HepG2 (cell line): ENCODE results near the gene HDGFL2. TPM values are rescaled to one million over a fixed set of nuclear protein-coding genes. Genes with fewer than 3 reads are reported as not detected.

ENCODE experiments used
- ATAC-seq: fragments of 200-7000 bp; cut with Tn5 transposase; 3 replicates; pipeline ENCODE4 v1.9.1; 2020; ENCODE audit warnings: mild to moderate bottlenecking, moderate library complexity
- BruUV-seq: library from RNA; stranded (reverse); fragments of 400-500 nt; replicated peaks from 2 replicates; lab custom pipeline; 2021; lab: Mats Ljungman, UMichigan
- CTCF ChIA-PET: fragments of 300-600 bp; formaldehyde crosslinking; extraction: SDS; loops from one replicate; lab custom pipeline; 2021; ENCODE audit warnings: low total read pairs, inconsistent platforms, low intra/inter-chr PET ratio; lab: Yijun Ruan, JAX
- POLR2A ChIA-PET: fragments of 350-600 bp; sonication (Branson Sonifier 250); formaldehyde crosslinking; loops from one replicate; lab custom pipeline; 2020; ENCODE audit warnings: antibody characterized with exemption, inconsistent platforms; lab: Yijun Ruan, JAX
- DNase-seq: peaks from one replicate; pipeline ENCODE4 v3.0.0-alpha.2; 2015; ENCODE audit warnings: low spot score
- FAIRE-seq: peaks from 3 replicates; lab custom pipeline; 2011; peaks lifted over from hg19 to GRCh38; lab: Jason Lieb, UNC
- H2AFZ ChIP-seq: one replicate; pipeline ENCODE4 v1.6.1; 2011; ENCODE audit warnings: low read length, inconsistent platforms
- H3K27ac ChIP-seq: fragments of 300-600 bp; 3 replicates; pipeline ENCODE4 v1.8.0; 2011; ENCODE audit warnings: mixed run types, mild to moderate bottlenecking, mixed read lengths, low read length, inconsistent platforms; ENCODE audit not compliant: insufficient read depth; ENCODE audit errors: extremely low read length
- H3K27me3 ChIP-seq, 2 experiments: fragments of 200-600 bp in 1 of 2; 2 replicates in 1 of 2; 3 replicates in 1 of 2; pipeline versions ENCODE4 v1.6.0 to v1.8.0; 2011; ENCODE audit warnings: low read length in 2 of 2, mild to moderate bottlenecking in 2 of 2, moderate library complexity in 2 of 2, inconsistent platforms in 1 of 2; ENCODE audit not compliant: insufficient read depth in 2 of 2, control insufficient read depth in 1 of 2
- H3K36me3 ChIP-seq, 2 experiments: fragments of 200-600 bp in 1 of 2; replicated peaks in 1 of 2; 2 replicates in 1 of 2; 3 replicates in 1 of 2; pipeline versions ENCODE4 v1.5.1 to v1.8.0; 2011; ENCODE audit warnings: low read length in 2 of 2, inconsistent platforms in 1 of 2; ENCODE audit not compliant: insufficient read depth in 2 of 2, control insufficient read depth in 1 of 2
- H3K4me1 ChIP-seq: 2 replicates; pipeline ENCODE4 v1.5.1; 2012; ENCODE audit warnings: low read length, inconsistent platforms; ENCODE audit not compliant: insufficient read depth
- H3K4me2 ChIP-seq: 2 replicates; pipeline ENCODE4 v1.6.0; 2011; ENCODE audit warnings: low read depth, low read length, inconsistent platforms
- H3K4me3 ChIP-seq, 3 experiments: fragments of 200-600 bp in 1 of 3; sonication (generic), shearing (Covaris generic) in 1 of 3; replicated peaks in 1 of 3; 2 replicates each; pipeline ENCODE4 v1.5.1; 2011 to 2016; ENCODE audit warnings: low read length in 3 of 3, inconsistent platforms in 2 of 3, low read depth in 2 of 3, mild to moderate bottlenecking in 2 of 3, control low read depth in 1 of 3, mixed read lengths in 1 of 3; ENCODE audit not compliant: insufficient read depth in 1 of 3
- H3K79me2 ChIP-seq: one replicate; pipeline ENCODE4 v1.6.1; 2011; ENCODE audit warnings: low read length, inconsistent platforms; ENCODE audit not compliant: insufficient read depth
- H3K9ac ChIP-seq: 2 replicates; pipeline ENCODE4 v1.6.0; 2011; ENCODE audit warnings: mild to moderate bottlenecking, low read depth, low read length, inconsistent platforms; ENCODE audit not compliant: insufficient read depth
- H3K9me3 ChIP-seq: 2 replicates; pipeline ENCODE4 v1.5.1; 2012; ENCODE audit warnings: mild to moderate bottlenecking, low read length
- H4K20me1 ChIP-seq: 2 replicates; pipeline ENCODE4 v1.6.0; 2011; ENCODE audit warnings: inconsistent platforms, mild to moderate bottlenecking, low read length, moderate library complexity; ENCODE audit not compliant: insufficient read depth
- CEBPB ChIP-seq: IDR thresholded peaks from 2 replicates; pipeline ENCODE4 v1.6.1; 2011; ENCODE audit warnings: low read depth, low read length, improper control_type of control experiment, borderline replicate concordance
- IKZF4 ChIP-seq: sonication (generic); formaldehyde crosslinking; IDR thresholded peaks from 2 replicates; pipeline ENCODE4 v1.5.1; 2020; ENCODE audit warnings: borderline replicate concordance, mild to moderate bottlenecking, low read depth, missing genetic modification reagents; ENCODE audit errors: not compliant biosample characterization
- RBM39 ChIP-seq: fragments of 200-400 bp; formaldehyde crosslinking; IDR thresholded peaks from one replicate; pipeline ENCODE4 v1.6.1; 2018; ENCODE audit warnings: antibody characterized with exemption, mild to moderate bottlenecking, low read depth, low read length; ENCODE audit not compliant: poor library complexity, severe bottlenecking
- ZBTB7A ChIP-seq: sonication (generic); formaldehyde crosslinking; IDR thresholded peaks from 2 replicates; pipeline ENCODE4 v1.8.0; 2022; ENCODE audit warnings: mild to moderate bottlenecking, missing genetic modification reagents
- ZFP37 ChIP-seq: sonication (generic); formaldehyde crosslinking; IDR thresholded peaks from 2 replicates; pipeline ENCODE4 v1.4.0; 2020; ENCODE audit warnings: missing genetic modification reagents, borderline replicate concordance
- ZNF577 ChIP-seq: sonication (generic); formaldehyde crosslinking; IDR thresholded peaks from 2 replicates; pipeline ENCODE4 v1.4.0; 2020; ENCODE audit warnings: mild to moderate bottlenecking, low read depth, missing genetic modification reagents, borderline replicate concordance
- ZNF615 ChIP-seq: sonication (generic); formaldehyde crosslinking; IDR thresholded peaks from 2 replicates; pipeline ENCODE4 v1.5.0; 2020; ENCODE audit warnings: mild to moderate bottlenecking, missing genetic modification reagents, borderline replicate concordance
- WGBS: methylation state at CpG from one replicate; pipeline ENCODE4 v1.1.6; 2017; ENCODE audit warnings: low lambda C conversion rate; 5-methylcytosine and 5-hydroxymethylcytosine counted together
- in situ Hi-C: cut with HindIII; loops from 2 replicates; pipeline ENCODE4 v1.10.0; 2017; ENCODE audit warnings: low pct_unique_long_range_greater_than_20kb; ENCODE audit not compliant: extremely low pct_ligation_motif_present
- intact Hi-C: fragments of 100-400 bp; cut with micrococcal nuclease; formaldehyde crosslinking; loops from one replicate; pipeline ENCODE4 v1.10.0; 2022; ENCODE audit not compliant: unreplicated experiment
- polyA plus RNA-seq, 8 experiments: library from polyadenylated mRNA; depleted of rRNA in 3 of 8; stranded (reverse) in 7 of 8; unstranded in 1 of 8; fragments of >200 nt; fragmentation: Illumina TruSeq in 4 of 8; extraction: Trizol in 4 of 8; gene quantifications; 2 replicates each; pipeline versions ENCODE4 v1.2.1 to v1.2.3, GENCODE V29; 2011 to 2016; ENCODE audit warnings: low read depth in 4 of 8, missing spikeins in 1 of 8, mixed read lengths in 1 of 8; ENCODE audit not compliant: insufficient read depth in 1 of 8
- total RNA-seq, 5 experiments: library from RNA; depleted of rRNA; stranded (reverse); fragments of >200 nt; fragmentation: Illumina TruSeq; extraction: Trizol; gene quantifications; 2 replicates each; pipeline ENCODE4 v1.2.3, GENCODE V29; 2016; ENCODE audit warnings: low read depth in 1 of 5
- TF ChIP-seq, protein P1 (sequence below): sonication (generic); formaldehyde crosslinking; IDR thresholded peaks from 2 replicates; pipeline ENCODE4 v1.4.0; 2020; ENCODE audit warnings: missing genetic modification reagents, low read depth, mild to moderate bottlenecking, borderline replicate concordance
- TF ChIP-seq, protein P2 (sequence below): sonication (generic); formaldehyde crosslinking; IDR thresholded peaks from 2 replicates; pipeline ENCODE4 v1.8.0; 2022; ENCODE audit warnings: low read depth, missing genetic modification reagents
- TF ChIP-seq, protein P3 (sequence below): sonication (generic); formaldehyde crosslinking; IDR thresholded peaks from 2 replicates; pipeline ENCODE4 v1.8.0; 2022; ENCODE audit warnings: missing genetic modification reagents, mild to moderate bottlenecking, borderline replicate concordance
- TF ChIP-seq, protein P4 (sequence below): sonication (generic); formaldehyde crosslinking; IDR thresholded peaks from 2 replicates; pipeline ENCODE4 v1.8.1; 2023; ENCODE audit warnings: mild to moderate bottlenecking, inconsistent platforms, moderate library complexity, missing genetic modification reagents, borderline replicate concordance
- TF ChIP-seq, protein P5 (sequence below): IDR thresholded peaks from 2 replicates; pipeline ENCODE4 v1.6.1; 2016; ENCODE audit warnings: low read depth, borderline replicate concordance

HDGFL2 gene
- total and polyA plus RNA-seq, 2 of the 13 experiments (the other 11 are each of a cell fraction or from before 2014, with no cell fraction given) = 20.0 to 51.1 TPM

DNA sequence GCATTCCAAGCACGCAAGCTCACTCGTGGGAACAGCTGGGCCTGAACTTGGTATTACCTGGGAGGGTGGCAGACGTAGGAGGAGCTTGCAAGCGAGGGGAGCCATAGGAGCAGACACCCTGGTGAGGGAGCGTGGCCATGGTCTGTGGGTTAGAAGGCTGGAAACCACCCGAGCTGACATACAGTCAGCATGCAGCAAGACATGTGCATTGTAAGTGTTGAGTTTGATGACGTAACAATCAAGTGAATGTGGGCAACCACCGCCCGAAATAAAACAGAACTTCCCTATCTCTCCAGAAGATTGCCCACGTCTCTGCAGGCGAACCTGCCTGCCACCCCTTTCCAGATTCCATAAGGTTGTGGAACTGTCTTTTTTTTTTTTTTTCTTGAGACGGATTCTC is 41.3 kb upstream of the HDGFL2 start:
- Histone ChIP-seq H3K9ac (no peak overlapping the region), H4K20me1 (no peaks in the 10 kb centered on the region), H2AFZ (no peak overlapping the region), H3K27me3 (no peaks in the 10 kb centered on the region), H3K36me3 (peaks cover 23 to 66% of the 10 kb centered on the region in 2 experiments), H3K4me3 (no peak overlapping the region), H3K9me3 (no peaks in the 10 kb centered on the region), H3K27ac (no peak overlapping the region), H3K4me2 (no peak overlapping the region), H3K79me2 (no peaks in the 10 kb centered on the region), H3K4me1 (no peaks in the 10 kb centered on the region)
- 97% methylated on average over 10 of the region's 12 CpGs for WGBS
- TF ChIP-seq, protein P1, sequence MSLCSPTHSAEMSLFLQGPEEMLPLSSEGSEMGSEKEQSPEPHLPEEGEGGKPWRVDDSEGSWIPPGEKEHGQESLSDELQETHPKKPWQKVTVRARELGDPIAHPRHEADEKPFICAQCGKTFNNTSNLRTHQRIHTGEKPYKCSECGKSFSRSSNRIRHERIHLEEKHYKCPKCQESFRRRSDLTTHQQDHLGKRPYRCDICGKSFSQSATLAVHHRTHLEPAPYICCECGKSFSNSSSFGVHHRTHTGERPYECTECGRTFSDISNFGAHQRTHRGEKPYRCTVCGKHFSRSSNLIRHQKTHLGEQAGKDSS (CRISPR knock-in tag) = no peak
- peak; percentile 35; the same call in 1 of the 2 replicates for TF ChIP-seq CEBPB
- intact Hi-C loops (no loop called here), in situ Hi-C loops (no loop called here)
- ChIA-PET POLR2A (no interaction called here), CTCF (no interaction called here)
- no TSS peak for BruUV-seq
- ATAC-seq (no peak), FAIRE-seq (no peak), DNase-seq (no peak)

DNA sequence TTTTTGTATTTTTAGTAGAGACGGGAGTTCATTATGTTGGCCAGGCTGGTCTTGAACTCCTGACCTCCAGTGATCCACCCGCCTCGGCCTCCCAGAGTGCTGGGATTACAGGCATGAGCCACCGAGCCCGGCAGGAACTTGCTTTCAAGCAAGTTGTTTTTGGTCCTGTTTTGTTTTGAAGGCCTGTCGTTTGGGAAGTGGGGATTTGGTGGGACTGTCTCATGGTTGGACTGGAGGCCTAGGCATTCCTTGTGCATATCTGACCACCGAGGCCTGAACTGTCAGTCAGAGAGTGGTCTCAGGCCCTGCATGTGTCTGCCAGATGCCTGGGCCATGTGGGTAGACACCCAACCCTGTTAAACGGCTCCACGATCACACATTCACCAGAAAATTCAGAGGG is 40.8 kb upstream of the HDGFL2 start:
- in situ Hi-C loops (no loop called here), intact Hi-C loops (no loop called here)
- H3K36me3 ChIP-seq = peaks cover 23 to 67% of the 10 kb centered on the region in 2 experiments
- no peak overlapping the region for H3K27ac ChIP-seq
- H3K4me3 ChIP-seq = no peak overlapping the region
- CTCF ChIA-PET = no interaction called here
- DNase-seq (no peak), ATAC-seq (no peak), FAIRE-seq (no peak)
- 95% methylated on average over 9 of the region's 9 CpGs for WGBS
- no peak overlapping the region for H3K4me2 ChIP-seq
- POLR2A ChIA-PET = no interaction called here
- no TSS peak for BruUV-seq
- H3K9ac ChIP-seq = no peak overlapping the region
- no peaks in the 10 kb centered on the region for H3K27me3 ChIP-seq
- no peaks in the 10 kb centered on the region for H3K79me2 ChIP-seq
- no peaks in the 10 kb centered on the region for H4K20me1 ChIP-seq
- H3K4me1 ChIP-seq = no peaks in the 10 kb centered on the region
- H2AFZ ChIP-seq = no peak overlapping the region
- no peaks in the 10 kb centered on the region for H3K9me3 ChIP-seq
- no peak for TF ChIP-seq ZNF577 (CRISPR knock-in tag)
- TF ChIP-seq ZFP37 (CRISPR knock-in tag) = no peak
- TF ChIP-seq, protein P2, sequence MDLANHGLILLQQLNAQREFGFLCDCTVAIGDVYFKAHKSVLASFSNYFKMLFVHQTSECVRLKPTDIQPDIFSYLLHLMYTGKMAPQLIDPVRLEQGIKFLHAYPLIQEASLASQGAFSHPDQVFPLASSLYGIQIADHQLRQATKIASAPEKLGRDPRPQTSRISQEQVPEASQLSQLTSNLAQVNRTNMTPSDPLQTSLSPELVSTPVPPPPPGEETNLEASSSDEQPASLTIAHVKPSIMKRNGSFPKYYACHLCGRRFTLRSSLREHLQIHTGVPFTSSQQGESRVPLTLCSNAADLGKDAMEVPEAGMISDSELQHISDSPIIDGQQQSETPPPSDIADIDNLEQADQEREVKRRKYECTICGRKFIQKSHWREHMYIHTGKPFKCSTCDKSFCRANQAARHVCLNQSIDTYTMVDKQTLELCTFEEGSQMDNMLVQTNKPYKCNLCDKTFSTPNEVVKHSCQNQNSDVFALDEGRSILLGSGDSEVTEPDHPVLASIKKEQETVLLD (CRISPR knock-in tag) = no peak
- no peak for TF ChIP-seq ZNF615 (CRISPR knock-in tag)
- TF ChIP-seq, protein P3, sequence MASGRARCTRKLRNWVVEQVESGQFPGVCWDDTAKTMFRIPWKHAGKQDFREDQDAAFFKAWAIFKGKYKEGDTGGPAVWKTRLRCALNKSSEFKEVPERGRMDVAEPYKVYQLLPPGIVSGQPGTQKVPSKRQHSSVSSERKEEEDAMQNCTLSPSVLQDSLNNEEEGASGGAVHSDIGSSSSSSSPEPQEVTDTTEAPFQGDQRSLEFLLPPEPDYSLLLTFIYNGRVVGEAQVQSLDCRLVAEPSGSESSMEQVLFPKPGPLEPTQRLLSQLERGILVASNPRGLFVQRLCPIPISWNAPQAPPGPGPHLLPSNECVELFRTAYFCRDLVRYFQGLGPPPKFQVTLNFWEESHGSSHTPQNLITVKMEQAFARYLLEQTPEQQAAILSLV (CRISPR knock-in tag) = no peak
- TF ChIP-seq RBM39 = no peak
- TF ChIP-seq ZBTB7A (CRISPR knock-in tag) = no peak
- TF ChIP-seq, protein P4, sequence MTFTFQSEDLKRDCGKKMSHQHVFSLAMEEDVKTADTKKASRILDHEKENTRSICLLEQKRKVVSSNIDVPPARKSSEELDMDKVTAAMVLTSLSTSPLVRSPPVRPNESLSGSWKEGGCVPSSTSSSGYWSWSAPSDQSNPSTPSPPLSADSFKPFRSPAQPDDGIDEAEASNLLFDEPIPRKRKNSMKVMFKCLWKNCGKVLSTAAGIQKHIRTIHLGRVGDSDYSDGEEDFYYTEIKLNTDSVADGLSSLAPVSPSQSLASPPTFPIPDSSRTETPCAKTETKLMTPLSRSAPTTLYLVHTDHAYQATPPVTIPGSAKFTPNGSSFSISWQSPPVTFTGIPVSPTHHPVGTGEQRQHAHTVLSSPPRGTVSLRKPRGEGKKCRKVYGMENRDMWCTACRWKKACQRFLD (CRISPR knock-in tag) = no peak
- TF ChIP-seq, protein P5, sequence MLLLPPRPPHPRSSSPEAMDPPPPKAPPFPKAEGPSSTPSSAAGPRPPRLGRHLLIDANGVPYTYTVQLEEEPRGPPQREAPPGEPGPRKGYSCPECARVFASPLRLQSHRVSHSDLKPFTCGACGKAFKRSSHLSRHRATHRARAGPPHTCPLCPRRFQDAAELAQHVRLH (CRISPR knock-in tag) = no peak
- no peak for TF ChIP-seq IKZF4 (CRISPR knock-in tag)
